Gastroesophageal sphincter (tissue), 4 donors: ENCODE measurements around the gene TMTC1. TPM values are rescaled to one million over a fixed set of nuclear protein-coding genes. Genes with fewer than 3 reads are reported as not detected.

Experiments
- ATAC-seq: fragments of 150-250 bp; one replicate; pipeline ENCODE4 v1.9.1; 2016; ENCODE audit warnings: mild to moderate bottlenecking, moderate library complexity
- H3K27ac ChIP-seq, 4 donors: fragments of 200-600 bp; sonication (generic) in 3 of 4; 1 replicate in 3 of 4; 2 replicates in 1 of 4; pipeline ENCODE4 v1.5.1; 2016 to 2019
- H3K27me3 ChIP-seq: fragments of 200-600 bp; sonication (generic); one replicate; pipeline ENCODE4 v1.5.1; 2019
- H3K36me3 ChIP-seq, 2 donors: fragments of 200-600 bp; sonication (generic); one replicate each; pipeline ENCODE4 v1.5.1; 2019; ENCODE audit warnings: control low read depth in 1 of 2
- H3K4me1 ChIP-seq, 3 donors: fragments of 200-600 bp; sonication (generic); 1 replicate in 2 of 3; 2 replicates in 1 of 3; pipeline ENCODE4 v1.5.1; 2016 to 2019; ENCODE audit warnings: control low read depth in 2 of 3
- H3K4me3 ChIP-seq, 2 donors: fragments of 200-600 bp; sonication (generic); one replicate each; pipeline ENCODE4 v1.5.1; 2019; ENCODE audit warnings: mild to moderate bottlenecking in 1 of 2, moderate library complexity in 1 of 2
- H3K9me3 ChIP-seq, 3 donors: fragments of 200-600 bp; sonication (generic); one replicate each; pipeline ENCODE4 v1.5.1; 2017 to 2019; ENCODE audit warnings: control low read depth in 2 of 3
- EP300 ChIP-seq: sonication (generic); formaldehyde crosslinking; IDR thresholded peaks from one replicate; pipeline ENCODE4 v1.6.1; 2017; ENCODE audit warnings: antibody characterized with exemption, mild to moderate bottlenecking
- POLR2A ChIP-seq, 2 donors: fragments of 450-650 bp; IDR thresholded peaks; one replicate each; pipeline ENCODE4 v1.6.1; 2017; ENCODE audit warnings: antibody characterized with exemption in 2 of 2, mild to moderate bottlenecking in 2 of 2, moderate library complexity in 1 of 2
- POLR2AphosphoS5 ChIP-seq: sonication (generic); formaldehyde crosslinking; IDR thresholded peaks from one replicate; pipeline ENCODE4 v1.6.1; 2017; ENCODE audit warnings: antibody characterized with exemption
- WGBS, 2 donors: methylation state at CpG; one replicate each; pipeline ENCODE4 v1.1.5; 2018; ENCODE audit warnings: low coverage in 1 of 2; 5-methylcytosine and 5-hydroxymethylcytosine counted together
- total RNA-seq, 4 donors: library from RNA; depleted of rRNA; stranded (reverse); fragments of >200 nt; gene quantifications; one replicate each; pipeline ENCODE4 v1.1.0, GENCODE V29; 2016
- TF ChIP-seq, protein P1 (sequence below), 4 experiments: fragments of 200-600 bp in 2 of 4; fragments of 450-650 bp in 2 of 4; sonication (generic) in 1 of 4; IDR thresholded peaks; one replicate each; pipeline ENCODE4 v1.5.1; 2017 to 2019; ENCODE audit warnings: antibody characterized with exemption in 4 of 4, mild to moderate bottlenecking in 2 of 4, moderate library complexity in 2 of 4

TMTC1 gene
- total RNA-seq, 4 donors from 2014 or later: 94.0 to 190 (median 117) TPM

DNA sequence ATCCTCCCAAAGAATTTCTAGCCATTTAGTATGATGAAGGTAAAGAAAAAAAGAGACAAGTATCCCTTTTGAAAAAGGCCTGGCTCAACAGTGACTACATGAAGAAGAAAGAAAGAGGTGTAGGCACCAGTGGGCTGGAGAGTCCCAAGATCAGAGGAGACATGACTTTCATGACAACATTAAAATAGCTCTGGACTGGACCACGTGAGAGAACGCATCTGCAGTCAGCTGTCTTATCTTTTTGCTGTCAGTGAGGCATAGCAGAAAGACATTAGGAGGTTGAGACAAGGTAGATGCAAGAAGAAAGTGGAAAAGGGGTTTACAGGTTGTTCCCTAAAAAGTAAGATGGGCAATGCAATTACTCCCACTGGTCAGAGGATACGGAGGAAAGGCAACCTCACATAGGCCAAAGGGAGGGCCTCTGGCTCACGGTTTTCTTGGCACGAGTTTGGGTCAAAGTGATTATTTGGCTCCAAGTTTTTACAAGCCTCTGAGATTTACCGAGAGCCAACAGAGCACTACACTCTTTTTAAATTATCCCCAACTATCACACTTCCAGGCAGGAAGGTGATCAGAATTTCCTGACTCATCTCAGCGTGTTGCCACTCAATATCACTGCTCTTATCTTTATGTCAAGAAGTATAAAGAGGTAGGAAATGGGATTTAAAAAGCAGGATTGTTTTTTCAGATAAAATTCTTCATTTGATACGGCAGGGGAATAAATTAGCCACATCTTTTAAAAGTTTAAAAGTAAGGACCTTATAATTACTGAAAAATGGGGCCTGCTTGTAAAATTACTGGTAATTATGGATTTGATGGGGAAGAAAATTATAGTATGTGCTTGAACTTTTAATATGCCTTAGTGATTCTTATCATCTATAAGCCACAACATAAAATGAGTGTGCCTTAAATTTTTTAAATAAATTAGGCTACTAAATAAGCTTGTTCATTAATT is 29.2 kb downstream of the TMTC1 start:
- ATAC-seq: no peak
- Histone ChIP-seq H3K27ac (no peak overlapping the region), H3K4me1 (no peaks in the 10 kb centered on the region), H3K36me3 (peaks cover 0 to 86% of the 10 kb centered on the region in 2 donors), H3K4me3 (no peak overlapping the region), H3K9me3 (no peaks in the 10 kb centered on the region), H3K27me3 (no peaks in the 10 kb centered on the region)
- no peak for TF ChIP-seq POLR2A (IDR thresholded peaks at IDR 0.05)
- TF ChIP-seq, protein P1, sequence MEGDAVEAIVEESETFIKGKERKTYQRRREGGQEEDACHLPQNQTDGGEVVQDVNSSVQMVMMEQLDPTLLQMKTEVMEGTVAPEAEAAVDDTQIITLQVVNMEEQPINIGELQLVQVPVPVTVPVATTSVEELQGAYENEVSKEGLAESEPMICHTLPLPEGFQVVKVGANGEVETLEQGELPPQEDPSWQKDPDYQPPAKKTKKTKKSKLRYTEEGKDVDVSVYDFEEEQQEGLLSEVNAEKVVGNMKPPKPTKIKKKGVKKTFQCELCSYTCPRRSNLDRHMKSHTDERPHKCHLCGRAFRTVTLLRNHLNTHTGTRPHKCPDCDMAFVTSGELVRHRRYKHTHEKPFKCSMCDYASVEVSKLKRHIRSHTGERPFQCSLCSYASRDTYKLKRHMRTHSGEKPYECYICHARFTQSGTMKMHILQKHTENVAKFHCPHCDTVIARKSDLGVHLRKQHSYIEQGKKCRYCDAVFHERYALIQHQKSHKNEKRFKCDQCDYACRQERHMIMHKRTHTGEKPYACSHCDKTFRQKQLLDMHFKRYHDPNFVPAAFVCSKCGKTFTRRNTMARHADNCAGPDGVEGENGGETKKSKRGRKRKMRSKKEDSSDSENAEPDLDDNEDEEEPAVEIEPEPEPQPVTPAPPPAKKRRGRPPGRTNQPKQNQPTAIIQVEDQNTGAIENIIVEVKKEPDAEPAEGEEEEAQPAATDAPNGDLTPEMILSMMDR (IDR thresholded peaks at IDR 0.05): no peak
- TF ChIP-seq POLR2AphosphoS5: no peak
- no peak for TF ChIP-seq EP300
- 39 to 57% methylated on average over 8 of the region's 8 CpGs for WGBS, 2 donors

DNA sequence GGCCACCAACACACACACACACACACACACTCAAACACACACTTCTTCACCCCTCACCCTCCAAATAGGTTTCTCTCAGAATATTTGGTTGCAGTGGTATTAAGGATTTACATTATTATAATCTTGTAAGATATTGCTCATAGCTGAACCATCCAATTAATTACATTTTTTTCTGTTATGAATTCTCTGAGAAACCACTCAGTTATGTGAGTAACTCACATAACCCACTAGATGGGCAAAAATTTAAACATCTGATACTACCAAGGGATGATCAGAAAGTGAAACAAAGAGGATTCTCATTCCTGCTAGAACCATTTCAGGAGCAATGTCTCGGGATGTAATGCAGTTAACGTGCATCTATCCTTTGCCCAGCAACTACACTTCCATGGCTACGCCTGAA is 31.6 kb downstream of the TMTC1 start:
- ATAC-seq: no peak
- H3K4me3 ChIP-seq: no peak overlapping the region
- WGBS, 2 donors: 93 to 97% methylated on average over 3 of the region's 3 CpGs
- no peaks in the 10 kb centered on the region for H3K27me3 ChIP-seq
- no peaks in the 10 kb centered on the region for H3K9me3 ChIP-seq
- H3K4me1 ChIP-seq: no peaks in the 10 kb centered on the region
- TF ChIP-seq, protein P1 (IDR thresholded peaks at IDR 0.05): no peak
- TF ChIP-seq POLR2AphosphoS5: no peak
- TF ChIP-seq EP300: no peak
- no peak for TF ChIP-seq POLR2A (IDR thresholded peaks at IDR 0.05)
- peaks cover 0 to 76% of the 10 kb centered on the region in 2 donors for H3K36me3 ChIP-seq
- H3K27ac ChIP-seq: no peak overlapping the region

DNA sequence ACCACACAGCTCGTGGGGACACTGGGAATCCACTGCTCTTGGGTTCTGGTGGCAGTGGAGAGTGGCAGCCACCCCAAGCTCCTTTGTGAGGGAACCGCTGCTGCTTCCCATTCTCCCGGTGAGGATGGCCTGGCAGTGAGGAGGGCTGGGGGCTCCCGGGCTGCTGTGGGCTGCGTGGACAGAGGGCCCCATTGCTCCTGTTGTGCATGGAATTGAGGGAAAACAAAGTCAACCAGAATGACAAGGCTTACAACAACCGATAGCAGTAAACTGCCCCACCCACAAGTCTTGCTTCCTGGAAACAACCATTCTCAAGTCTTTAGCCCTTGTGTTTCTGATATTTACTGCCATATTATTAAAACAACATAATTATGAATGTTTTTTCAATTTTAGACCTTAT is 32.1 kb downstream of the TMTC1 start:
- peaks cover 0 to 74% of the 10 kb centered on the region in 2 donors for H3K36me3 ChIP-seq
- no peak overlapping the region for H3K4me3 ChIP-seq
- no peaks in the 10 kb centered on the region for H3K4me1 ChIP-seq
- 70 to 77% methylated on average over 2 to 6 of the region's 6 CpGs for WGBS, 2 donors
- H3K27me3 ChIP-seq: no peaks in the 10 kb centered on the region
- H3K27ac ChIP-seq: peak overlapping the region in 1 of 4 donors; percentile 6
- TF ChIP-seq, protein P1 (IDR thresholded peaks at IDR 0.05): no peak
- no peak for TF ChIP-seq POLR2AphosphoS5
- no peak for TF ChIP-seq POLR2A (IDR thresholded peaks at IDR 0.05)
- TF ChIP-seq EP300: no peak
- no peak for ATAC-seq
- H3K9me3 ChIP-seq: no peaks in the 10 kb centered on the region

DNA sequence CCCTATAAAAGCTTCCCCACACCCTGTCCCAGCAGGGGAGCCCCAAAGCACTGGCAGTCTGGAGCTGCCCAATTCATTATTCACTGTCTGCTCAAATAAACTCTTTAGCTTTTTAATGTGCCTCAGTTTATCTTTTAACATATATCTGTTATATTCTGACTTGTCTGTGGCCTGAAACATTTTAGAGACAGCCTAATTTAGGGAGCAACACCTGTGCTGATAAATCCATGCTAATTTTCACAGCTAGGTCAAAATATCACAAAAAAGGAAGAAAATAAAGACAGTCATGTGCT is 32.9 kb downstream of the TMTC1 start:
- no peaks in the 10 kb centered on the region for H3K4me1 ChIP-seq
- no peaks in the 10 kb centered on the region for H3K9me3 ChIP-seq
- no peaks in the 10 kb centered on the region for H3K27me3 ChIP-seq
- H3K36me3 ChIP-seq: peaks cover 0 to 69% of the 10 kb centered on the region in 2 donors
- no peak overlapping the region for H3K4me3 ChIP-seq
- TF ChIP-seq POLR2AphosphoS5: no peak
- TF ChIP-seq POLR2A (IDR thresholded peaks at IDR 0.05): no peak
- TF ChIP-seq, protein P1 (IDR thresholded peaks at IDR 0.05): no peak
- no peak for TF ChIP-seq EP300
- no peak overlapping the region for H3K27ac ChIP-seq
- ATAC-seq: no peak
